Middle frontal gyrus (tissue), 1 donor: ENCODE measurements around the gene HHLA2.
A peak's percentile ranks its signal among the peaks of the same experiment; 100 is the strongest.
"Not testable (repeated sequence)": the region's sequence is repeated elsewhere in the genome, so short reads cannot be mapped to it uniquely, and the experiment has no call there.

ENCODE experiments used
- DNase-seq: peaks from one replicate; pipeline ENCODE4 v3.0.0-alpha.2; 2015; ENCODE audit warnings: low spot score; ENCODE audit errors: extremely low spot score

The HHLA2 gene

GRCh38 chr3:108341911-108342310 is 45.6 kb downstream of the HHLA2 start:
- DNase-seq, result no peak

GRCh38 chr3:108342837-108343486 is 46.6 kb downstream of the HHLA2 start:
- no peak for DNase-seq

GRCh38 chr3:108343491-108343890 is 47.1 kb downstream of the HHLA2 start:
- DNase-seq, result no peak

- no peak for DNase-seq
These were observed 49.3 kb downstream of the HHLA2 start for GRCh38 chr3:108345492-108346205.

- peak; percentile 12 for DNase-seq
These were observed 50.2 kb downstream of the HHLA2 start for GRCh38 chr3:108346301-108347227.

- no peak for DNase-seq
These were observed 55.8 kb downstream of the HHLA2 start for GRCh38 chr3:108352176-108352575.

- DNase-seq, result no peak
These were observed 58.2 kb downstream of the HHLA2 start for GRCh38 chr3:108354562-108354961.

- DNase-seq, result no peak
These were observed 60.7 kb downstream of the HHLA2 start for GRCh38 chr3:108357042-108357441.

GRCh38 chr3:108359011-108359410 is 62.7 kb downstream of the HHLA2 start:
- DNase-seq, result peak; percentile 13

GRCh38 chr3:108376026-108376425 is 79.7 kb downstream of the HHLA2 start:
- no peak for DNase-seq

GRCh38 chr3:108377384-108377783 is 81.0 kb downstream of the HHLA2 start:
- DNase-seq, result no peak

- DNase-seq, result no peak
These were observed 82.0 kb downstream of the HHLA2 start for GRCh38 chr3:108378153-108378951.

- not testable (repeated sequence) for DNase-seq
These were observed 82.6 kb downstream of the HHLA2 start for GRCh38 chr3:108378952-108379342.

- DNase-seq, result no peak
These were observed 83.9 kb downstream of the HHLA2 start for GRCh38 chr3:108380128-108380795.

GRCh38 chr3:108381529-108382140 is 85.3 kb downstream of the HHLA2 start:
- no peak for DNase-seq

GRCh38 chr3:108383306-108383705 is 87.0 kb downstream of the HHLA2 start:
- DNase-seq, result no peak

- no peak for DNase-seq
These were observed 90.7 kb downstream of the HHLA2 start for GRCh38 chr3:108387063-108387462.

GRCh38 chr3:108388136-108389132 is 92.1 kb downstream of the HHLA2 start:
- no peak for DNase-seq

GRCh38 chr3:108389372-108389771 is 93.0 kb downstream of the HHLA2 start:
- no peak for DNase-seq
